ENCODE results near the gene ST3GAL5.

Gene ST3GAL5

DNA sequence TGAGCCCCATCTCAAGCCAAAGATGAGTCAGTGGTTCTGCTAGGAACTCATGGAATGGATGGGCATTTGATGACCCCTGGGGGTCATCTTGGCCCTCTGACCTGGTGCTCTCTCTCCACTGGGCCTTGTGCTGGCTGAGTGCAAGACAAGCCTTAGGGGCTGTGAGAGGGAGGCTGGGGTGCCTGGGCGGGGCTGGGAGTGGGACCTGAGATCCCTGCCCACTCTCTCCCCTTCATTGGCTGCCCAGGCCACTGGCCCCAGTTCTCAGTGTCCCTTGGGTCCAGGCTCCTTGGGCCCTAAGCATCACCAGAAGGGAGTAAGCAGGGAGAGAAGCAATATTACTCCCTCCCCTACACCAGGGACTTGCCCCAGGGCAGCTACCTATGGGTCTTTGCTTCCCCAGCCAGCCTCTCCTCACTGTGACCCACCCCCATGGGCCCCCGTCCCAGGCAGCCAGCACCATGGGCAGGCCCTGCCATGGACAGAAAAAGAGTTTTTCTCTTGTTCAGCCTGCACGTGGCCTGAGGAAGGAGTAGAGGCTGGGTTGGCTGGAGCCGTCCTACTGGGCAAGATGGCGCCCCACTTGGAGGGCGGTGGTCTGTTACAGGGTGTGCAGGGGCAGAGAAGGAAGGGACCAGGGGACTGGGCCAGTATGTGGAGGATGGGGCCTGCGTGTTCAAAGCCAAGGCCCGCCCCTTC, 101.4 kb downstream of the ST3GAL5 start:
- no peak for DNase-seq
